Natural killer cell (primary cell): Measurements from ENCODE around the gene APOBEC2. TPM values are rescaled to one million over a fixed set of nuclear protein-coding genes. Genes with fewer than 3 reads are reported as not detected.

Source experiments
- ATAC-seq, 3 donors: fragments of 150-1000 bp in 2 of 3; fragments of 200-7000 bp in 1 of 3; cut with Tn5 transposase; 1 replicate in 1 of 3; 2 replicates in 2 of 3; pipeline ENCODE4 v1.10.0; 2021; ENCODE audit warnings: mild to moderate bottlenecking in 2 of 3, moderate library complexity in 2 of 3
- DNase-seq, 2 donors: peaks; one replicate each; pipeline versions ENCODE4 v3.0.0 to v3.0.0-alpha.2; 2013 to 2021; ENCODE audit warnings: mixed read lengths in 1 of 2
- H3K27ac ChIP-seq: one replicate; pipeline ENCODE4 v1.5.1; 2013; ENCODE audit warnings: mild to moderate bottlenecking, low read length
- H3K27me3 ChIP-seq: one replicate; pipeline ENCODE4 v1.6.1; 2013; ENCODE audit warnings: low read length; ENCODE audit not compliant: control insufficient read depth, insufficient read depth
- H3K36me3 ChIP-seq: one replicate; pipeline ENCODE4 v1.6.1; 2013; ENCODE audit warnings: low read length; ENCODE audit not compliant: control insufficient read depth, insufficient read depth
- H3K4me1 ChIP-seq: one replicate; pipeline ENCODE4 v1.6.1; 2013; ENCODE audit warnings: low read length; ENCODE audit not compliant: control insufficient read depth, insufficient read depth
- H3K4me3 ChIP-seq: one replicate; pipeline ENCODE4 v1.5.1; 2013; ENCODE audit warnings: low read length
- H3K9me3 ChIP-seq: one replicate; pipeline ENCODE4 v1.6.1; 2013; ENCODE audit warnings: low read length; ENCODE audit not compliant: control insufficient read depth, insufficient read depth
- H3K27ac Mint-ChIP-seq, 2 donors: one replicate each; pipeline ENCODE4 v1.8.0; 2022; ENCODE audit warnings: mild to moderate bottlenecking in 2 of 2, mixed read lengths in 2 of 2, moderate library complexity in 1 of 2
- H3K27me3 Mint-ChIP-seq, 2 donors: one replicate each; pipeline ENCODE4 v1.8.0; 2022; ENCODE audit warnings: low read depth in 2 of 2, mixed read lengths in 2 of 2
- H3K36me3 Mint-ChIP-seq: one replicate; pipeline ENCODE4 v1.8.0; 2022; ENCODE audit warnings: mixed read lengths
- H3K4me1 Mint-ChIP-seq, 2 donors: one replicate each; pipeline ENCODE4 v1.8.0; 2022; ENCODE audit warnings: mixed read lengths in 2 of 2
- H3K4me3 Mint-ChIP-seq: one replicate; pipeline ENCODE4 v1.8.0; 2022; ENCODE audit warnings: mild to moderate bottlenecking, moderate library complexity, mixed read lengths
- H3K9me3 Mint-ChIP-seq, 2 donors: one replicate each; pipeline ENCODE4 v1.8.0; 2022; ENCODE audit warnings: mixed read lengths in 2 of 2
- WGBS: methylation state at CpG from one replicate; pipeline ENCODE4 v1.1.7; 2013; ENCODE audit warnings: missing lambda C conversion rate; ENCODE audit not compliant: insufficient coverage; 5-methylcytosine and 5-hydroxymethylcytosine counted together
- intact Hi-C: fragments of 100-400 bp; cut with micrococcal nuclease; formaldehyde crosslinking; loops from one replicate; pipeline ENCODE4 v1.14.2; 2022
- total RNA-seq, 4 donors: library from RNA; stranded (reverse); fragments of 120-200 nt in 1 of 4; gene quantifications; one replicate each; pipeline versions ENCODE4 v1.2.3 to v1.2.4, GENCODE V29; 2013 to 2022
- TF ChIP-seq, protein P1 (sequence below): fragments of 200-600 bp; IDR thresholded peaks from one replicate; pipeline ENCODE4 v1.8.0; 2022; ENCODE audit warnings: antibody characterized with exemption

The APOBEC2 gene
- total RNA-seq, 3 donors from 2014 or later (not counting 1 experiment from before 2014, with no cell fraction given), result not detected

GRCh38 chr6:41017663-41018062 lies 35.3 kb upstream of the APOBEC2 start:
- WGBS, result 88% methylated on average over 1 of the region's 1 CpG
- Mint-ChIP-seq H3K36me3 (no peaks in the 10 kb centered on the region), H3K4me1 (no peaks in the 10 kb centered on the region), H3K27me3 (peaks cover 0 to 2% of the 10 kb centered on the region in 2 donors), H3K9me3 (no peaks in the 10 kb centered on the region), H3K27ac (no peak overlapping the region), H3K4me3 (no peak overlapping the region)
- H3K4me3 ChIP-seq, result no peak overlapping the region
- no peak for ATAC-seq
- no peak overlapping the region for H3K27ac ChIP-seq
- DNase-seq, result no peak
- no peaks in the 10 kb centered on the region for H3K27me3 ChIP-seq
- intact Hi-C loops, result no loop called here
- TF ChIP-seq, protein P1, sequence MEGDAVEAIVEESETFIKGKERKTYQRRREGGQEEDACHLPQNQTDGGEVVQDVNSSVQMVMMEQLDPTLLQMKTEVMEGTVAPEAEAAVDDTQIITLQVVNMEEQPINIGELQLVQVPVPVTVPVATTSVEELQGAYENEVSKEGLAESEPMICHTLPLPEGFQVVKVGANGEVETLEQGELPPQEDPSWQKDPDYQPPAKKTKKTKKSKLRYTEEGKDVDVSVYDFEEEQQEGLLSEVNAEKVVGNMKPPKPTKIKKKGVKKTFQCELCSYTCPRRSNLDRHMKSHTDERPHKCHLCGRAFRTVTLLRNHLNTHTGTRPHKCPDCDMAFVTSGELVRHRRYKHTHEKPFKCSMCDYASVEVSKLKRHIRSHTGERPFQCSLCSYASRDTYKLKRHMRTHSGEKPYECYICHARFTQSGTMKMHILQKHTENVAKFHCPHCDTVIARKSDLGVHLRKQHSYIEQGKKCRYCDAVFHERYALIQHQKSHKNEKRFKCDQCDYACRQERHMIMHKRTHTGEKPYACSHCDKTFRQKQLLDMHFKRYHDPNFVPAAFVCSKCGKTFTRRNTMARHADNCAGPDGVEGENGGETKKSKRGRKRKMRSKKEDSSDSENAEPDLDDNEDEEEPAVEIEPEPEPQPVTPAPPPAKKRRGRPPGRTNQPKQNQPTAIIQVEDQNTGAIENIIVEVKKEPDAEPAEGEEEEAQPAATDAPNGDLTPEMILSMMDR, result no peak
- H3K4me1 ChIP-seq, result no peaks in the 10 kb centered on the region
- H3K36me3 ChIP-seq, result no peaks in the 10 kb centered on the region
- H3K9me3 ChIP-seq, result no peaks in the 10 kb centered on the region

DNA sequence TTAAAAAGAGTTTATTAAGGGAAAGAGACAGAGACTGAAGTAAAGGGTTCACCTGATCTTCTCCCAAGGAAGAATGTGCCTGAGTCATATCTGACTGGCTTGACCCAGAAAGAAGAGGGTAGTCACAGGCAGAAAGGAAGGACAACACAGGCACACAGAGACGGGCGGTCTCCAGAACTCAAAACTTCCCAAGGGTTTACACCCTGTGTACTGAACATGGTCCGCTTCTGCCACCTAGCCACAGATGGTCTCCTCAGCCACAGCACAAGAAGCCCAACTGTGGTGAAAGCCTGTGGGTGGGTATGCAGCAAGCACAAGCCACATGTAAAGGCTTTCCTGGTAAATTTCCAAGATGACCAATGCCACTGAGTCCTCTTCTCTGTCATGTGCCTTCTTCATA lies 31.2 kb upstream of the APOBEC2 start:
- no peaks in the 10 kb centered on the region for H3K4me1 ChIP-seq
- TF ChIP-seq, protein P1, result no peak
- Mint-ChIP-seq H3K9me3 (no peaks in the 10 kb centered on the region), H3K4me3 (no peak overlapping the region), H3K4me1 (peaks cover 0 to 4% of the 10 kb centered on the region in 2 donors), H3K36me3 (no peaks in the 10 kb centered on the region), H3K27ac (no peak overlapping the region), H3K27me3 (no peaks in the 10 kb centered on the region)
- 90% methylated on average over 3 of the region's 3 CpGs for WGBS
- no peaks in the 10 kb centered on the region for H3K9me3 ChIP-seq
- DNase-seq, result no peak
- H3K27me3 ChIP-seq, result no peaks in the 10 kb centered on the region
- ATAC-seq, result no peak
- no peak overlapping the region for H3K27ac ChIP-seq
- intact Hi-C loops, result no loop called here
- no peak overlapping the region for H3K4me3 ChIP-seq
- no peaks in the 10 kb centered on the region for H3K36me3 ChIP-seq

- ATAC-seq, result no peak
- Mint-ChIP-seq H3K4me1 (peaks cover 4 to 9% of the 10 kb centered on the region in 2 donors), H3K4me3 (no peak overlapping the region), H3K9me3 (no peaks in the 10 kb centered on the region), H3K27ac (no peak overlapping the region), H3K27me3 (no peaks in the 10 kb centered on the region), H3K36me3 (no peaks in the 10 kb centered on the region)
- intact Hi-C loops, result no loop called here
- DNase-seq, result no peak
- TF ChIP-seq, protein P1, result no peak
- H3K27me3 ChIP-seq, result no peaks in the 10 kb centered on the region
- no peaks in the 10 kb centered on the region for H3K36me3 ChIP-seq
- no peaks in the 10 kb centered on the region for H3K9me3 ChIP-seq
- H3K4me1 ChIP-seq, result peaks cover 1% of the 10 kb centered on the region
- no peak overlapping the region for H3K27ac ChIP-seq
- no peak overlapping the region for H3K4me3 ChIP-seq
Measured at GRCh38 chr6:41022294-41022693, 30.7 kb upstream of the APOBEC2 start.

DNA sequence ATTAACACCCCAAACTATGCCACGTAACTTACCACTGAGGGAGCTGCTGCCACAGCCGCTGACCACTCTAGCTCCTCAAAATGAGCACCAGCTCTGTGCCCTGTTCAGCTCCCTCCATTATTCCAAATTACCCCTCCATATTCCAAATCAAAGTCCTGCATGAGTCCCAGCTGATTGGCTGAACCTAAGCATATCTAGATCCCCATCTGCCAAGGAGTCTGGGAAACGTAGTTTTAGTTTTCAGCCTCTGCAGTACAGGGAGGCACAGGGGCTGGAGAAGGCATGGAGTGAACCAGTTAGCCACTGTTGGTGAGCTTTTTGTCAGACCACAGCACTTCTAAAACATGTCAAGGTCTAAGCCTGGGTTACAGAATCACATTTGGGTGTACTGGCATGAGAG lies 29.9 kb upstream of the APOBEC2 start:
- DNase-seq, result no peak
- Histone ChIP-seq H3K9me3 (no peaks in the 10 kb centered on the region), H3K36me3 (no peaks in the 10 kb centered on the region), H3K4me3 (no peak overlapping the region), H3K4me1 (peaks cover 9% of the 10 kb centered on the region), H3K27me3 (no peaks in the 10 kb centered on the region), H3K27ac (no peak overlapping the region)
- Mint-ChIP-seq H3K36me3 (no peaks in the 10 kb centered on the region), H3K27ac (no peak overlapping the region), H3K27me3 (no peaks in the 10 kb centered on the region), H3K4me1 (peaks cover 12 to 17% of the 10 kb centered on the region in 2 donors), H3K4me3 (no peak overlapping the region), H3K9me3 (no peaks in the 10 kb centered on the region)
- TF ChIP-seq, protein P1, result no peak
- ATAC-seq, result no peak
- 98% methylated on average over 3 of the region's 3 CpGs for WGBS
- intact Hi-C loops, result no loop called here
